ENCODE results near the gene DIP2C. TPM values are rescaled to one million over a fixed set of nuclear protein-coding genes. Genes with fewer than 3 reads are reported as not detected.

DIP2C gene
- total and polyA plus RNA-seq, 2 donors: 21.0 to 24.3 TPM

DNA sequence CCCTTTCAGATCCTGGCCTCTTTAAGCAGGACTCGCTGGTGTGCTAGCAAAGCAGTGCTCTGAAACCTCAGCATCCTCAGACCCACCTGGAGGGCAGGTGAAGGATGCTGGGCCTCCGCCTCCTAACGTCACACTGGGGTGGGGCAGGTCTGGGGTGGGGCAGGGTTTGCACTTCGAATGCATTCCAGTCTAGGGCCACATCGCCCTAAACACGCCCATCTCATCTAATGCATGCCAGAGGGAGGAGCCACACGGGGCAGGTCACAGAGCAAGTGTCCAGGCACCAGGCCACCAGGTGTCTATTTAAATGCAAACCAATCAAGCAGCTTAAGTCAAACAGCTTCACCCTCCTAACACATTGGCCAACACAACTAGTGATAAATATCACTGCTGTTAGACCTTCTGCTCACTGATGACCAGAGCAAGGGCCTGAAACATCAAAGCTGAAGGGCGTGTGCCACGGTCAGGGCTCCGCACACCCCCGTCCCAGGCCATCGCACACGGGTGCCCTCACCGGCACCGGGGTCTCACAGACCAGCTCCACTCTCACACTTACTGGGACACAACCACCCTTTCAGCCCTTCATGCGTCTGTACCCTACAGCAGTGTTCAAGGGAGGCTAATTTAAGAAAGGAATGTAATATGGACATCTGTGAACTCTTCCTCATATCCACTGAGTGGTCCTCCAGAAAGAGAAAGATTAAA lies 47.1 kb downstream of the DIP2C start:
- no peak for DNase-seq (ENCODE audit: extremely low spot score)
- H3K4me1 ChIP-seq (ENCODE audit: insufficient read depth): no peaks in the 10 kb centered on the region
- WGBS: 87% methylated on average over 16 of the region's 16 CpGs
- no peaks in the 10 kb centered on the region for H3K36me3 ChIP-seq (ENCODE audit: insufficient read depth)
- no peak overlapping the region for H3K27ac ChIP-seq (ENCODE audit: low read depth)
- H3K4me3 ChIP-seq (ENCODE audit: low read depth, low read length): no peak overlapping the region

DNA sequence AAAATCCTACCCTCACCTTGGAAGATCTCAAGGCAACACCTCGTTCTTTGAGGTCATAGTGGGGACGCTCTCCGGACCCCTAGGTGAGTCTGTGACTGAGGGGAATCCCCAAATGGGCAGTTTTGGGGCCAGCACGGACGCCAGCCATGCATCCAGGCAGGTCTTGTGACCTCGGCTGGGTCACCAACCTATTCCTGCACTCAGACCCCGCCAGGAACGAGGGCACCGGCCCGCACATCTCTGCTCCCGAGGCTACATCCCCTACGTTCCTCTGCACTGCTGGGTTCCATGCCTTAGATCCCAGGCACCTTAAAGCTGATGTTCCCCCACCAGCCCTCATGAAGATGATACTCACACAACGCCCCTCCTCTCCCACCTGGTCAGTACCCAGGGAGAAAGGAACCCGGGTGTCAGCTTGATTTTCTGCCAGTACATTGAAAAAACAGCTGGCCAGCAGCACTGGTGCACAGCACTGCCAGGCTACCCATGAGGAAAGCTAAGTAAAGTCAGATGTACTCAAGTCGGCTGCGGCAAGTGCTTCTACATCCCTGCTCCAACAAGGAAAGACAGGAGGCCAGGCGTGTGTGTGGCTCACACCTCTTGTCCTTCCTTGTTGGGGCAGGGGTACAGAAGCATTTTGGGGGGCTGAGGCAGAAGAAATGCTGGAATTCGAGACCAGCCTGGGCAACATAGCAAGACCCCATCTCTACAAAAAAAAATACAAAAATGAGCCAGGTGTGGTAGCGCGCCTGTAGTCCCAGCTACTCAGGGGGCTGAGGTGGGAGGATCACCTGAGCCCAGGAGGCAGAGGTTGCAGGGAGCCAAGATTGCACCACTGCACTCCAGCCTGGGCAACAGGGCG lies 48.1 kb downstream of the DIP2C start:
- no peak overlapping the region for H3K27ac ChIP-seq (ENCODE audit: low read depth)
- DNase-seq (ENCODE audit: extremely low spot score): no peak
- H3K4me1 ChIP-seq (ENCODE audit: insufficient read depth): no peaks in the 10 kb centered on the region

DNA sequence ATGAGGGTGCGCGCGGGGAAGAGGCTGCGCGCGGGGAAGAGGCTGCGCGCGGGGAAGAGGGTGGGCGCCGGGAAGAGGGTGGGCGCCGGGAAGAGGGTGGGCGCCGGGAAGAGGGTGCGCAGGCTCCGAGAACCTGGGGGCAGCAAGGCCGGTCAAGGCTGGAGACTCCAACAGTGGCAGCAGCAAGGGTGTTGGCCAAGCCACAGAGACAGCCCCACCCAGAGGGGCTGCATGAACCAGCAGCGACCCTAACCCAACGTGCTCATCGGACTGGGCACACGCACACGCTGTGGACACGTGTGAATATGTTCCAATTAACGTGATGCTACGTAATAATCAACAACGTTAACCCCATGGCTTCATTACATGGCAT lies 48.8 kb downstream of the DIP2C start:
- no peak for DNase-seq (ENCODE audit: extremely low spot score)
- H3K27ac ChIP-seq (ENCODE audit: low read depth): no peak overlapping the region
- H3K4me3 ChIP-seq (ENCODE audit: low read depth, low read length): no peak overlapping the region
- 93% methylated on average over 27 of the region's 27 CpGs for WGBS
- H3K4me1 ChIP-seq (ENCODE audit: insufficient read depth): no peaks in the 10 kb centered on the region
- no peaks in the 10 kb centered on the region for H3K36me3 ChIP-seq (ENCODE audit: insufficient read depth)

More for the DNA sequence above, 48.1 kb downstream of the DIP2C start:
- Histone ChIP-seq H3K36me3 (ENCODE audit: insufficient read depth) (no peaks in the 10 kb centered on the region), H3K4me3 (ENCODE audit: low read depth, low read length) (no peak overlapping the region)
- WGBS: 93% methylated on average over 21 of the region's 21 CpGs

DNA sequence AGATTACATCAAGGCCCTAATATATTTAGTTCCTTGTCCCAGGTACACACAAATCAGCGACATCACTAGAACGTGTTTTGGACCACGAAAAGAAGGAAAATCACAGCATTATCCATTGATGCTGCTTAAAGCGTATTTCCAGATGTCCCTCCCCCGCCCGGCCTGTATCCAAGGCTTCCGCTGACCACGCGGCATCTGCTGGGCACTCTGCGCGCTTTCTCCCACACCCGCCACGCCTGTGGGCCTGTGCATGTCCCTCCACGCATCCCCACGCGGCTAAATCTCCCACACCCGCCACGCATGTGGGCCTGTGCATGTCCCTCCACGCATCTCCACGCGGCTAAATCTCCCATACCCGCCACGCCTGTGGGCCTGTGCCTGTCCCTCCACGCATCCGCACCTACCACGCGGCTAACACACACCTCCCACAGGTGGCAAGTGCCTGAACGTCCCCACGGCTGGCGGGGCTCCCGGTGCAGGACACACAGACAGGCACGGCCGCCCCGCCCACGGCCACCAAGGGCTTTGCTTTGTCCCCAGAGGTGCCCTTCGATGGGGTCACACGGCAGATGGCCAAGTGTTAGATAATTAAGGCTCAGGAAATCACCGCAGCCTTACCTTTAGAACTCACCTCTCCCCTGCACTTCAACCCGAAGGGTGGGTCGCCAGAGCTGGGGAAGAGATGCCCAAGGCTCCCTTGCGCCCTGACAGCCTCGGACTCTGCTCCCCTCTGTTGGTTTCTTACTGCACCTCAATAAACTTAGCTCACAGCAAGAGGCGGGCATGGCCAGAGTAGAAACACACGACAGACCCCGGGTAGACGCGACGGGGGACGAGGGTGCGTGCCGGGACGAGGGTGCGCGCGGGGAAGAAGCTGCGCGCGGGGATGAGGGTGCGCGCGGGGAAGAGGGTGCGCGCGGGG lies 49.5 kb downstream of the DIP2C start:
- Histone ChIP-seq H3K4me1 (ENCODE audit: insufficient read depth) (no peaks in the 10 kb centered on the region), H3K27ac (ENCODE audit: low read depth) (no peak overlapping the region), H3K4me3 (ENCODE audit: low read depth, low read length) (no peak overlapping the region), H3K36me3 (ENCODE audit: insufficient read depth) (no peaks in the 10 kb centered on the region)
- WGBS: 96% methylated on average over 64 of the region's 64 CpGs
- no peak for DNase-seq (ENCODE audit: extremely low spot score)

DNA sequence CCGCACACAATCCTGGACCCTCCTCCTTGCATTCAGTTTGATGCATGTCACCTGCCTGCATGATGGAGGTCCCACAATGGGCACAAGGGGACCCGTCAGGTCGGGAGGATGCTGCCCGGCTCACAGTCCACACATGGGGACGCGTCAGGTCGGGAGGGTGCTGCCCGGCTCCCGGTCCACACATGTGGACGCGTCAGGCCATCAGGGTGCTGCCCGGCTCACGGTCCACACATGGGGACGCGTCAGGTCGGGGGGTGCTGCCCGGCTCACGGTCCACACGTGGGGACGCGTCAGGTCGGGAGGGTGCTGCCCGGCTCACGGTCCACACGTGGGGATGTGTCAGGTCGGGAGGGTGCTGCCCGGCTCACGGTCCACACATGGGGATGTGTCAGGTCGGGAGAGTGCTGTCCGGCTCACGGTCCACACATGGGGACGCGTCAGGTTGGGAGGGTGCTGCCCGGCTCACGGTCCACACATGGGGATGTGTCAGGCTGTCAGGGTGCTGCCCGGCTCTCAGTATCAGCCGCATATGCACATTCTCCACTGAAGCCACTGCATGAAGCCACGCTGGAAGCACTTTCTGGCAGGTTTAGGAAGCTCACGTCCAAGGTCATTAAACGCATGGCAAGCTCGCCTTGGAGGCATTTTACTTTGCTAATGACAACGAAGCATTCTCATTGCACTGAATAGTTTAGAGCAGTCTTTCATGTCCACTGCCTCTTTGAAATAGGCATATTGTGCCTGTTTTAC lies 50.3 kb downstream of the DIP2C start:
- no peak for DNase-seq (ENCODE audit: extremely low spot score)
- 91% methylated on average over 42 of the region's 42 CpGs for WGBS
- Histone ChIP-seq H3K36me3 (ENCODE audit: insufficient read depth) (no peaks in the 10 kb centered on the region), H3K27ac (ENCODE audit: low read depth) (no peak overlapping the region), H3K4me3 (ENCODE audit: low read depth, low read length) (no peak overlapping the region), H3K4me1 (ENCODE audit: insufficient read depth) (no peaks in the 10 kb centered on the region)

DNA sequence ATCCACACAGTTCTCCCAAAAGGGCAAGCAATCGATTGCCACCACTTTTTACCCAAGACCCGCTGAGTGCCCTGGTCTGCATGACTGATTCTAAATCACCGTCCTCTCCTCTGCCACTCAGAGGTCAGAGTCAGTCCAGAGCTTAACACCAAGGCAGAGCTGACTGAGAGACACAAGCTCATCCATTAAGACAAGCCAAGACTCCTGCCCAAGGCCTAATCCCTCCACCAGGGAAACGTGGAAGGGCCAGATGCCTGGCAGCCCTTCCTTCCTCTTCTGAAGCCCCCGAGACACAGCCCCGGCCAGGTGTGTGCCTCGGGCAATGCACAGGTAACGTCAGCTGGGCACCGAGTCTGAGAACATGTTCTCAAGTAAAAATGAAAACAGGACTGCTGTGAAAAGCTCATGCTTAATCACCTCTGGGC lies 51.7 kb downstream of the DIP2C start:
- Histone ChIP-seq H3K36me3 (ENCODE audit: insufficient read depth) (no peaks in the 10 kb centered on the region), H3K27ac (ENCODE audit: low read depth) (no peak overlapping the region), H3K4me1 (ENCODE audit: insufficient read depth) (no peaks in the 10 kb centered on the region), H3K4me3 (ENCODE audit: low read depth, low read length) (no peak overlapping the region)
- DNase-seq (ENCODE audit: extremely low spot score): no peak
- WGBS: 79% methylated on average over 9 of the region's 9 CpGs

DNA sequence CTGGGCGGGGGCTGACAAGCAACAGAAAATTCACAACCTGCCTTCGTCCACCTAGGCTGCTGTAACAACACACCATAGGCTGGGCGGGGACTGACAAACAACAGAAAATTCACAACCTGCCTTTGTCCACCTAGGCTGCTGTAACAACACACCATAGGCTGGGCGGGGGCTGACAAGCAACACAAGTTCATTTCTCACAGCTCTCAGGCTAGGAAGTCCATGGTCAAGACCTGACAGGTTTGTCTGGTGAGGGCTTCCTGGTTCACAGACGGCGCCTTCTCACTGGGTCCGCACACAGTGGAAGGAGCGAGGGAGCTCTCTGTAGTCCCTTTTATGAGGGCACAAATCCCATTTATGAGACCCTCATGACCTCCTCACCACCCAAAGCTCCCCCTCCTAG lies 52.2 kb downstream of the DIP2C start:
- H3K27ac ChIP-seq (ENCODE audit: low read depth): no peak overlapping the region
- WGBS: 81% methylated on average over 8 of the region's 8 CpGs
- no peaks in the 10 kb centered on the region for H3K36me3 ChIP-seq (ENCODE audit: insufficient read depth)
- H3K4me1 ChIP-seq (ENCODE audit: insufficient read depth): no peaks in the 10 kb centered on the region
- no peak for DNase-seq (ENCODE audit: extremely low spot score)
- no peak overlapping the region for H3K4me3 ChIP-seq (ENCODE audit: low read depth, low read length)

DNA sequence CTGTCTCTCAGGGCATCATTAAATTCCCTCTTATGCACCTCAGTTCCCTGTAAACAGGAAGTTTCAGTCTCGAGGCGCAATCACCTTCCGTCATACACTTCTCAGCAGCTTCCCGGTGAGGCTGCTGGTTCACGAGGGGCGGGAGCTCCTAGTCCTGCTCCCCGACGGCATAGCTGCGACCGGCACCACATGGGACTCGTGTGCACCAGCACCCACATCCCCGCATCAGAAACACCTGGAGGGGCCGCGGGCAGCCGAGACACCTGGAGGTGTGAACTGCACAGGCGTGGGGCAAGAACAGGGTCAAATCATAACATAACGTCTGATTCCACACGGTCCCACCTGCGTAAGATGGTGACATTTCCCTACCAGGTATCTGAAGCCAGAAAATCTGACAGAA lies 52.7 kb downstream of the DIP2C start:
- H3K4me1 ChIP-seq (ENCODE audit: insufficient read depth): no peaks in the 10 kb centered on the region
- H3K27ac ChIP-seq (ENCODE audit: low read depth): no peak overlapping the region
- WGBS: 82% methylated on average over 19 of the region's 19 CpGs
- no peak for DNase-seq (ENCODE audit: extremely low spot score)
- H3K36me3 ChIP-seq (ENCODE audit: insufficient read depth): no peaks in the 10 kb centered on the region
- no peak overlapping the region for H3K4me3 ChIP-seq (ENCODE audit: low read depth, low read length)

DNA sequence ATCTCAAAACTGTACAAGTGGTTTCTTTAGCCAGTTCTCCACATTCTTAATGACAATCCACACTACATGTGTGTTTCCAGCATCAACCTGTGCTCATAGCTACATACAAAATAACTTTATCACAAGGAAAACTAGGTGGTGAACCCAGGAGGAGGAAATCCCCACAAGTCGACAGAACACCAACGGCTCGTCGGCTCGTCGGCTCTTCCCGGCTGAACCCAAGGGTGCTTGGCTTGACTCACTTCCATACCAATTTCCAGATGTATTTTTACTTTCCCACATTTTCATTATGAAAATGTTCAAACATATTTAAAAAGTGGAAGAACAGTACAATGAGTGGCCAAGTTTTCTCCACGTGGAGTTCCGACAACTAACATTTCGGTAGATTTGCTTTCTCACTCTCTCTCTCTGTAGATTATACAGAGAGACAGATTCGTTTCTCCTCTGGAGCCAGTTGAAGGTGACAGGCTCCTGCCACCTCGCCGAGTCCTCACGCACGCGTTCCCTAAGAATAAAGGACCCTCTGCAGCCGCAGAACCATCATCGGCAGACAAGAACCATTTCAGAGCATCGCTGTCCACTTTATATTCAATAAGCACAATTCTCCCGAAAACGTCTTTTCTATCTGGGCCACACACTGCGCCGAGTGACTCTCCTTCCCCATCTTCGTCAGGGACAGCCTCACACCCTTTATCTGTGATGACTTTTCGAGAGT lies 53.3 kb downstream of the DIP2C start:
- H3K4me1 ChIP-seq (ENCODE audit: insufficient read depth): no peaks in the 10 kb centered on the region
- WGBS: 94% methylated on average over 25 of the region's 25 CpGs
- no peaks in the 10 kb centered on the region for H3K36me3 ChIP-seq (ENCODE audit: insufficient read depth)
- DNase-seq (ENCODE audit: extremely low spot score): no peak
- no peak overlapping the region for H3K4me3 ChIP-seq (ENCODE audit: low read depth, low read length)
- H3K27ac ChIP-seq (ENCODE audit: low read depth): no peak overlapping the region

DNA sequence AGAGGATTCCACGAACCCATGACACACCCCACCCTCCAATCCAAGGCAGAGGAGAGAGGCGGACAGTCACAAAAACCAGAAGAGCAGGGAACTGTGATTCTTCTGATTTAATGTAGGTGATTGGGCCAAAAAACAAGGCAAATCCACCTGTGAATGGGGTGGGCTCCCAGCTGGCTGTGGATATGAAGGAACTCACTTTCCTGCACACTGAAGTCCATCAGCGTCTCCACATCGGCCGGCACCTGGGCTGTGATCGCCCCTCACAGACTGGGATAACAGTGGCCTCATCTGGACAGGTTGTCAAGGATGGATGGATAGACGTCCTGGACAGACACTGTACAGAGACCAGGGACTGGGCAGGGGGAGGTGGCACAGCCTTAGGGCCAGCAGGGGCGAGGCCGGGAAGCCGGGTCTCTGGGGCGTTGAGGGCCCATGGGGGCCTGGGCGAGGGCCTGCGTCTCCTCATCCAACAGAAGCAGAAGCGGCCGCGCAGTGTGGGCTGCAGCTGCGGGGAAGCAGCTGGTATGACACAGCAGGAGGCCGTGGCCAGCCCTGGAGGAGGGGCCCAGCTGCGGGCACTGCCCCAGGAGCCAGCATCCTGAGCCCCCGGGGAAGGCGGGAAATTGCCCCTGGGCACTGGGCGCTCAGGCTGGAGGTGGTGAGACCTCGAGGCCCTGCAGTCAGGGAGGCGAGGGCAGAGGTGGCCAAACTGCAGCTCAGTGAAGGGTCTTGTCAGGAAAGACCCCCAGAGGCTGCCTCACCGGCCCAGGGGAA lies 54.2 kb downstream of the DIP2C start:
- WGBS: 84% methylated on average over 25 of the region's 25 CpGs

DNA sequence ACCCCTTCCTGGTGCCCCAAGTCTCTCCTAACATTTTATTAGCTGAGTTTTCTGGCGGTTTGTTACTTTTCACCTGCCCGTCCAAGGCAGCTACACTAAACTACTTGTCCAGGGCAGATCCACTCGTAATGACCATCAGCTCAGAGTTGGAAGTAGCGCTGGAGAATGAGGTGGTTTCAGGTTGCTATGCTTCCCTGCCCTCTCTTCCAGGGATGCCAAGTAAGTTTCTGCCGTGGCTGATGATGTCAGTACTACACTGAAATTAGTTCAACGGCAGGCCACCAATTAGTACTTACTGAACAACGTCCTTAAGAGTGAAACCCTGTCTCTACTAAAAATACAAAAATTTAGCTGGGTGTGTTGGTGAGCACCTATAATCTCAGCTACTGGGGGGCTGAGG lies 55.2 kb downstream of the DIP2C start:
- H3K36me3 ChIP-seq (ENCODE audit: insufficient read depth): no peaks in the 10 kb centered on the region
- no peak overlapping the region for H3K4me3 ChIP-seq (ENCODE audit: low read depth, low read length)
- H3K27ac ChIP-seq (ENCODE audit: low read depth): no peak overlapping the region
- no peaks in the 10 kb centered on the region for H3K4me1 ChIP-seq (ENCODE audit: insufficient read depth)
- 62% methylated on average over 7 of the region's 7 CpGs for WGBS
- no peak for DNase-seq (ENCODE audit: extremely low spot score)

More for the DNA sequence above, 54.2 kb downstream of the DIP2C start:
- DNase-seq (ENCODE audit: extremely low spot score): no peak
- Histone ChIP-seq H3K36me3 (ENCODE audit: insufficient read depth) (no peaks in the 10 kb centered on the region), H3K27ac (ENCODE audit: low read depth) (no peak overlapping the region), H3K4me1 (ENCODE audit: insufficient read depth) (no peaks in the 10 kb centered on the region), H3K4me3 (ENCODE audit: low read depth, low read length) (no peak overlapping the region)

All from urinary bladder (tissue), 4 donors.